CD4-positive, alpha-beta T cell treated with Interleukin-6 at 100 ng/mL for 8 hours (primary cell): ENCODE data around the gene TMEM31.

Source experiments
- DNase-seq: peaks from one replicate; pipeline ENCODE4 v3.0.0-alpha.2; 2020; ENCODE audit warnings: mixed read lengths, low spot score

The TMEM31 gene, protein sequence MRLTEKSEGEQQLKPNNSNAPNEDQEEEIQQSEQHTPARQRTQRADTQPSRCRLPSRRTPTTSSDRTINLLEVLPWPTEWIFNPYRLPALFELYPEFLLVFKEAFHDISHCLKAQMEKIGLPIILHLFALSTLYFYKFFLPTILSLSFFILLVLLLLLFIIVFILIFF

DNA sequence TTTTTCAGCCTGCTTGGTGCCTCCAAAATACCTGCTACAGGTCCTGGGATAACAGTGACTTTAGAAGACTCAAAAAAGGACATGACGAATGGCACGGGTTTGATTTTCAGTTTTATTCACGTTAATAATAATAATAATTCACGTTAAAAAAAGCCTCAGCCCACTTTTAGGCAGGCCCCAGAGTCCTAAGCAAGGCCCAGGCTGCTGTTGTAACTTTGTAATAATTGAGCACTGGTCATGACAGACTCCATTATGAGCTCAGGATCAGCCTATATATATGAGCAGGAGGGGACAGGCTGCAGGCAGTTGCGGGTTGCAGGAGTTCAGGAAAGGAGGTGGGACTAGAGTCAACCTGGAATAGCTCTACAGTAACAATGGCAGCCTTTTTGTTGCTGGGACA, at the start of gene TMEM31:
TMEM31 (plus strand) TSS at position 301 of the 400 bp plus-strand sequence. CDS start 1,350 bp downstream, outside the sequence.
- no peak for DNase-seq

DNA sequence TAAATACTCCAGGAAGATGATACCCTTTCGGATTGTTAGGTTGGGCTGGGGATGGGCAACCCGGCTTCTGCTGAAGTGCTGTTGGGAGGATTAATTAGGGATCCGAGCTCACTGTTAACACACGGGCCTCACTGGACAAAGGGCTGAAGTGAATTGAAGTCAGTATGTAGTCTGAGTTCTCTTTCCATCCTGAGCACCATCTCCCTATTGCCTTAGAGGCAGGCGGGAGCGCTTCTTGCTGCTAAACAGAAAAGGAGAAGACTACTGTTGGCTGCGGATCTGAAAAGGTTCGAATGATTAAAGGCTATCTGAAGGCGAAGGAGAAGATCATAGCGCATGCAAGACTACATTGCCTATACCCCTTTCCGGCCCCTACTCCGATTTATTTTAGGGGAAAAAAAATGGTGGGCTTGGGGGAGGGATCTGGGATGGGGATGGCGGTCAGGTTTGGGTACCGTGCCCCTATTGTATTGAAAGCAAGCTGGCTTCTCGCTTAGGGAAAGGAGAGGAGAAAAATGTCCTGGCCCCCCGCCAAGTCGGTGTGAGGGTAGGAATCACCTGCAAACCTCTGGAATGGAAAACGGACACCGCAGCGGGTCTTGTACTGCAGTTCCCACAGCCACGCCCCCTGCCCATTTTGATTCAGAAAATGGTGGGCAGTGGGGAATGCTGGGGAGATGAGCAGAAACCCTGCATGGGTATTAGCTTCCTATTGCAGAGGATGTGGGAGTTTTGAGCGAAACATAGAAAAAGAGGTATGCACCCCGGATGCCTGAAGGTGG, 46.5 kb upstream of the TMEM31 start:
- no peak for DNase-seq

DNA sequence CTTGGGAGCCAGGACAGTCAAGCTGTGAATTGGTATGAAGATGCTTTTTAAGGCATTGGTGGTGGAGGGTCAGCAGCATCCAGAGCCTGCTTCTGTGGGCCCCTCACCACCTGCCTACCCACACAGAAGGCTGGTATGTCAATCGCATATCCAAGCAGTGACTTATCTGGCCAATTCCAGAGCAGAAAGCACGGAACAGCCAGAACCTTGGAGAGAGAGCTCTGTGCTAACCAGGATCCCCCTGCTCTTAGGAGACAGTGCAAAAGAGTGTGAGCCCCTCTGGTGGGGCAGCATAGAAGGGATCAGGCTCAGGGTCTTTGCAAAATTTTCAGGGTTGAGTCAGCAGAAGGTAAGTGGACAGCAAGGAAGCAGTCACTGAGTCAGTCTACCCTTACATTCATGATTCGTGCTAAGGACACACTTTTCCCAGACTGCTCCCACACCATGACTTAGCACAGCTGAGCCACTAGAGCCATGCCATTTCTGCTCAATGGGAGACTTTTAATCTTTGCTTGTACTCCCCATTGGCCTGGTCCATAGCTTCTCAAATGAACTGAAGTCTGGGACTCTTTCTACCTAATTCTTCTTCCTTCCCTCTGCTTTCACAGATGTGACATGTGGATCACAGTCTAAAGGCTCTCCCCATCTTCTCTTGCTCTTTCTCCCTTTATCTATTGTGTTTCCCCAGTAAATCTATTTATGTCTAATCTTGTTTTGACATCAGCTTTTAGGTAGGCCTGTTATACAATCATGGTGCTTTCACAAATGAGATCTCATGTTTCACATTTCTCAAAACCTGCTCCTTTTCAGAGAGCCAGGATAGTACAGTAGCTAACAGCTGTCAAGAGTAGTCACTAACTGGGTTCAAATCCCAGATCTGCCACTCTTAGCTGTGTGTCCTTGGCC, 44.3 kb upstream of the TMEM31 start:
- DNase-seq: no peak

DNA sequence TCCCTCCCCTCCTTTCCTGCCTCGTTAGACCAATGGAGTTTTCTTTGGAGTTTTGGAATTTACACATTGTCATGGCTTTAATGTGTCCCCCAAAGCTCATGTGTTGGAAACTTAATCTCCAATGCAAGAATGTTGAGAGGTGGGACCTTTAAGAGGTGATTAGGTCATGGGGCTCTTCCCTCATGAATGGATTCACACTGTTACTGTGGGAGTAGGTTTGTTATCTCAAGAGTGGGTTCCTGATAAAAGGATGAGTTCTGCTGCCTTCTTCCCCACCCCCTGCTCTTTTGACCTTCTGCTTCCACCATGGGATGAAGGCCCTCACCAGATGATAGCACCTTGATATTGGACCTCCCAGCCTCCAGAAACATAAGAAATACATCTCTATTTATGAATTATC, 41.0 kb upstream of the TMEM31 start:
- no peak for DNase-seq

DNA sequence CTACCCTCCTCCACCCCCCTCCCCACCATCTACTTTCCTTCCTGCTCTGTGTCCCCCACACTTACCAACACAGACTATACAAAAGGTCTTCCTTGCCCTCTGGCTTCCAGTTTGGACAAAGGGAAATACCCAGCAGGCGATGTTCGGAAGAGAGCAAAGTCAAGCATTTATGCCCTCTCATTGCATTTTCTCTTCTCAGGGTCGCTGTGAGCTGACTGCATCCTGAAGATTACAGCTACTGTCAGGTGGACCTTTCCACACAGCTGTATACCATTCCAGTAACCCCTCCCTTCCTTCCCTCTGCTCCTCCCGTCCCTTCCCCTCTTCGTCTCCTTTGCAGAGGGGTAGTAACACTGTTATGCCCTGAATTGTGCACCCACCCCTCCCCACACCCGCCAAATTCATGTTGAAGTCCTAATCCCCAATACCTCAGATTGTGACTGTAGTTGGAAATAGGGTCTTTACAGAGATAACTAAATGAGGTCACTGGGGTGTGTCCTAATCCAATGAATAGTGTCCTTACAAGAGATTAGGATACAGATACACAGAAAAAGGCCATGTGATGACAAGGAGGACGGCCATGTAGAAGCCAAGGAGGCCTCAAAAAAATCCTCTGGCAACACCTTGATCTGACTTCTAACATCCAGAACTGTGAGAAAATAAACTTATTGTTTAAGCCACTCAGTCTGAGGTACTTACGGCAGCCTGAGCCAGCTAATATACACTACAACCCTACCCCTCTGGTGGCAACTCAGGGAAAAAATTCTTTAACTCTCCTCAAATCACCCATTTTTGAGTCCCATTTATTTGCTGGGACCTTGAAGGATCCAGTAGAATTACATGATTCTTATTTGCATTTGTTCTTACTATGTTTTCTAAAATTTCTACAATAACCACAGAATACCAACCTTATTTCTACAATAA, 35.9 kb upstream of the TMEM31 start:
- no peak for DNase-seq

DNA sequence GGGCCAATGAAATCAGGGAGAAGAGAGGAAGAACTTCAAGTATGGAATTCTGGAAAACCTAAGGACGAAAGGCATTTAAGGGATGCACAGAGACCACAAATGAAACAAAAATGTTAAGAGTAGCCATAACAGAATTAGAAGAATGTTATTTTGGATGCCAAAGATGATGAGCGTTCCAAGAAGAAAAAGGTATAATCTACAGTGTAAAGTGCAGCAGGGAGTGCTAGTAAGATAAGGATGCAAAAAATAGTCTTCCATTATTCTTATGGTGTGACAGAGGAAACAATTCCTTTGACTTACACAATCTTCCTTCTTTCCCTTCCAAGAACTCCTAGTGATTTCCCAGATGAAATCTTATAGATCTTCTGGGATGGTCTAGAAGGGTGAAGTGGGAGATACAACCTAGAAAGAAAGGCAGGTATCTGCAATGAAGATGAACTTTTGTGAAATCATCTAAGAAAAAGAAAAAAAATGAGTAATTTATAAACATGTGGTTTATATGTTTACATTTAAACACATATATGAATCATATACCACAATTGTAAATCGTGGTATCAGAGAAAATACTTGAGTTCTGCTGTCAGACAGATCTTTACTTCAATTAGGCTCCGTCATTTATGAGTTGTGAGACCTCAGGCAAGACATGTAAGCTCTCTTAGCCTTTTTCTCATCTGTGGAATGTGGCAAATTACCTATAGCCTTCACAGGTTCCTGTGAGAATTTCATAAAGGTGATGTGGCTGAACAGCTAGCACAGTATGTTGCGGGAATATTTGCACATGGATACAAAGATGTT, 32.3 kb upstream of the TMEM31 start:
- no peak for DNase-seq

DNA sequence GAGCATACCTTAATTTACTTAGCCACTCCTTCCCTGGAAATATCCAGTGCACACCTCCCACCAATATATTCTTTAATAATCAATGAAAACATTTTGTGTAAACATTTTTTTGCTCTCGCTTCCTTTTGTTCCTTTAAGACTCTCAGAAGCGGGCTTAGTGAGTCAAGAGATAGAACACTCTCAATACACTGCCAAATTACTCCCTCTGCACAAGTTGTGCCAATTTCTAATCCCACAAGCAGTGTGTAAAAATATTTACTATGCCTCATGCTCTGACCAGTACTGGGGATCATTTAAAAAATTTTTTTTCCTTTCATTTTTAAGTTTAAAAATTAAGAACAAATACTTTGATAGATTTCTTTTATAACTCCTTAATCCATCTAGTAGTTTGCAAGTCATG, 29.3 kb upstream of the TMEM31 start:
- no peak for DNase-seq

DNA sequence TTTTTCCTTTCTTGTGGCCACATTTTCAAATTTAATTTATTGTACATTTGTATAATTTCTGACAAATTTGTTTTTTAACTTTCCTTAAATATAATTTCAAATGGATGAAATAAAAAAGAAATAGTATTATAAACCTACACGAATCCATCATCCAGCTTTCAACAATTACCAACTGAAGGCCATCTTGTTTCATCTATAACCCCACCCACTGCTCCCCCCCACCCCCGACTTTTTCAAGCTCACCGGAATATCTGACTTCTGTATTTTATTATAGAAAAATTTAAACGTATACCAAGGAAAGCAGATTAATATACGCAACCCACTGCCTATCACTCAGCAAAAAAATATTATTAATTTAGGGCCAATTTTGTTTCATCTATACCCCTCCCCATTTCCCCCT, 25.3 kb upstream of the TMEM31 start:
- DNase-seq: no peak

DNA sequence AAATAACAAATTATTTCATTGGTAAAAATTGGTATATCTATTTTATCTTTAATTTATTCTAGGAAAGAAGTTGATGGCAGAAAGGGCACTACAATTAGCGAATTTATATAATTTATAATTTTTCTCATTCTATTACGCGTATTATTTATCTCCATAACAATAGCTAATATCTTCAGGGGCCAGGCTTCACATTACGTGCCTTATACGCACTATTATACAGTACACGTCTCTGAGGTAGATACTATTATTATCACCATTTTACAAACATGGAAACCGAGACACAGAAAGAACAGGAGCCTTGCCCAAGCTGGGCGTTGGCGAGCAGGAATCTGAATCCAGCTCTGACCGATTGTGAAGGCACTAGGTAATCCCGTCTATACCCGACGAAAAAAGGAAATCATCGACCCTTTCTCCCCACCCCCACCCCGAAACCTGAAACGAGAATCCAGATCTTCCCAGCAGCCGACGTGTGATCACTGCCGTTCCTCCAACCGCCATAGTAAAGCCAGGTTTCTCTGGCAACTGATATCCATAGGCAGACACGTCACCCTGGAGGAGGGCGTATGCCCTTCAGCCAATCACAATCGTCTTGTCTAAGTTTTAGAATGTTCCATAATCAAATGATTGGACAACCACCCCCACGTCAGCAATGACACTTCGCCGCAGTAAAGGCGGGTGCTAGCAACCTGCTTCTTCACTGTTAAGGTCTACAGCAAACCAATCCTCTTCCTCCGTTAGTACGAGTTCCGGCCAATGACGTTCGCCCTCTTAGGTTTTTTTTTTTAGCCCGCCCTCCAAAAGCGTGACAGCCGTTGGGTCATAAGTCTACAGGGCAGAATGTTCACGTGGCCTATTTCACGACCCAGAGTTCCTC, 24.3 kb upstream of the TMEM31 start, which contains the start of gene MORF4L2:
MORF4L2 (minus strand) TSS at position 501 of the 874 bp plus-strand sequence. CDS start 9,672 bp downstream, outside the sequence.
- peak; percentile 91 for DNase-seq

DNA sequence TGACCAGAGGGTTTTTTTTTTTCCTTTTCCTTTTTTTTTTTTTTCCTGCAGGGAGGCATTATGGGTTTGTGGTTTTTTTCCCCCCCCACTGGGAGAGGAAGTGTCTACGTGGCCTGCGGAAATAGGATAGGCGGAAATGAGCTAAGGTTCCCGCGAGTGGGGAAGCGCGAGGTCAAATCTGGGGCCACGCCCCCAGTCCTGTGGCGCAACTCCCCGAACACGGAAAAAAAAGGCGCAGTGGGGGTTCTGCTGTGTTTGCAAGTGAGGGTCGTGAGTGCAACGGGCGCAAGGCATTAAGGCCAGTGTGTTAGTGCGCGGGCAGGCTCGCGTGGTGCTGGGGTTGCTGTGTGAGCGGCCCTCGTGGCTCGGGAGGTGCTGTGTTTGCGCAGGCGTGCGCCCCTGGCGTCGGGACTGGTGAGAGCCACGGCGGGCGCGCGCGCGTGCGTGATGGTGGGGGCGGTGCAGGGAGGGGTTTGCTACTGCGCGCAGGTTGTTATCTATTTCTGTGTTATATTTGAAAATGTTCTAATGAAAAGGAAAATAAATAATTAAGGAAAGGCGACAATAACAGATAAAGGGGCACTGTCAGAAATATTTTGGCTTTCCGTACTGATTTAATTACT, 23.5 kb upstream of the TMEM31 start:
- peak; percentile 85 for DNase-seq

DNA sequence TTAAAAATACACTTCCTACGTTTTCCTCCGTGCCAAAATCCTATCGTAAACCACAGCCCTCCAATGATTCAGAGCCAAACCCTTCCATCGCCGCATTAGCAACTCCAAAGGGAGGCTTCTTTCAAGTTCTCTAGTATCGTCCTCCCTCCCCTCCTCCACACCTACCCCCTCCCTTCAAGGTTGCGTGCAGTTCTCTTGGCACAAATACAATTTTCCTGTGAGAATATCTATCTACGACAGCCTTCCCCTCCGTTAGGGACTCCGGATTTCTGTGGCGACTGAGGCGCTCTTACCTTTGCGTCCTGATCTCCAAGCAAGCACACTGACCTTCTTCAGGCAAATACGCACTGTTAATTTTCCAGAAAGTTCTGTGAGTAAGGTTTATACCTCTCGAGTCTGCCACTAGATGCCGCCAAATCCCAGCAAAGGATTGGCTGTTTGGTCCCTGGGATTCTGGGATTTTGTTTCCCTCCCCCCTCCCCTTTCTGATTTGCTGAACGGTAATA, 23.0 kb upstream of the TMEM31 start:
- DNase-seq: peak; percentile 37

DNA sequence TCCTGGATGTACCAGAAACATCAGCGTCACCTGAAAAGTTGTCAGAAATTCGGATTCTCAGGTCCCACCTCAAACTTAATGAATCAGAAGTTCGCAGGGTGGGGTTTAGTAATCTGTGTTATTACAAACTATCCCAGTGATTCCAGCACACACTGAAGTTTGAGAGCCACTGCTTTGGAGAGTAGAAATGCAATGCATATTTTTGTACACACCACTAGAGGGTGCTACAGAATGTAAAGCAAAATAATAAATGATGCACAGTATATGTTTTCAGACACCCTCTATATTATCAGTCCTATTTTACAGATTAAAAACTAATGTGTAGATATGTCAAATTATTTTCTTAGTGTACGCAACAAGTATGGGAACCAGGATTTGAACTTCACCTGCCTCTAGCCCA, 21.8 kb upstream of the TMEM31 start:
- DNase-seq: peak; percentile 20

DNA sequence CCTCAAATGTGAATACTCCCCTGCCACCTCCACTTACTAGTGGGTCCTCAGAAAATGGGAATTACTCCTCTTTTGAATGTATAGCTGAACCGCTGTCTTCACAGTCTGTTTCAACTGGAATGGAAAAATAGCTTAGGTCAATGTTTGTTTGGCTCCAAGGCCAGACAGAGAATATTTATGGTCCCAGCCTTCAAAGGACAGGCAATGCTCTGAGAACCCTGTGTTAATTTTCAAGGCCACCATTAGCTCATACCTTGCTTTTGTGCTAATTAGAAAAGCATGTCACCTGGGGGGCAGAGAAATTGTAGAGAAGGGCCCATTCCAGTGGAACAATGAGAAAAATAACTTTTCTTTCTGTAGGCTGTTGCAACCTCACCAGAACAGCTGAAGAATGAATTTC, 19.6 kb upstream of the TMEM31 start:
- no peak for DNase-seq

DNA sequence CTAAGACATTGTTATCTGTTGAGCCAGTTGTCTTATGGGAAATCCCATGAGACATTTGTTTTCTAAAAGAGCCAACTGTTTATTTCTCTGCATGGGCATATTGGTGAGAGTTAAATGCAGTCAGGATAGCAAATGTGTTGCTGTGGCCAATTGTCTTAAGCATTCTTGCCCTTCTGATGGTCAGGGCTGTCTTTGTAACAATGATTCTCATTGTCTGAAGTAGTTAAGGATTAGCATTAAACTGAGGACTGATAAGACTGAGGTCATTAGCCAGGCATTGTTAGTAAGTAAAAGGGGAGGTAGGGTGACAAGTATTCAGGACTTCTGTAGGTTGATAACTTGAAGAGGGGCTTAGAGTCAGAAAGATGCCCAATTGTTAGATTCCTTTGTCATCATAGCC, 13.0 kb upstream of the TMEM31 start:
- no peak for DNase-seq

DNA sequence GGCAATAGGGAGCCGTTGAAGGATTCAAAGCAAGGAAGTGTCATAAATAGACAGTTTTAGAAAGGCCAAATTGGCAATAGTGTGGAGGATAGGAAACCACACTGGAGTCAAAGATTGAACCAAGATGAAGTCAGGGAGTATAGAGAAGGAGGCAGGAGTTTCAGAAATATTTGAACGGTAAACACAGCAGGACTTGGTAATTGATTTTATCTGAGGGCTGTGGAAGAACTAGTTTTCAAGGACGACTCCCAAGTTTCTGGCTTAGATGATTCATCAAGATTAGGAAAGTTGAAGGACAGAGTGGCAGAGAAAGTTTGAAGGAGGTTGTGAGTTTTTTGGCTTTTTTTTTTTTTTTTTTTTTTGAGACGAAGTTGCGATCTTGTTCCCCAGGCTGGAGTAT, 11.5 kb upstream of the TMEM31 start:
- DNase-seq: no peak

DNA sequence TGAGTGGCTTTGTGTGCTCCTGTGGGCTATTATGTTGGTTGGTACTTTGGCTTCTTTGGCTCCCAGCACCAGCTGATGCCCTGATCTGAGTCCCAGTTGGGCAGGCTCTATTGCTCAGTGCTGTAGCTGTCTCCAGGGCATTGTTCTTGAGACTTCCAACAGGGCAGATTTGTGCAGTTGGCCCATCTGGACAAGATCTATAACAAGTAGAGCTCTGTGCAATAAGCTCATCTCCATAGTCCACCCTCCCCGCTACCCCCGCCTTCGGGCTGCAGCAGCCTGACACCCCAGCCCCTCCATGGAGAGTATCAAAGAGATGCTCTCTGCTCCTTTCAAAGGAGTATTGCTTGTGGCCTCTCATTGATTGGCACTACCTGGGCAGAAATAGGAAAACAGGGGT, 5.8 kb upstream of the TMEM31 start:
- DNase-seq: no peak

DNA sequence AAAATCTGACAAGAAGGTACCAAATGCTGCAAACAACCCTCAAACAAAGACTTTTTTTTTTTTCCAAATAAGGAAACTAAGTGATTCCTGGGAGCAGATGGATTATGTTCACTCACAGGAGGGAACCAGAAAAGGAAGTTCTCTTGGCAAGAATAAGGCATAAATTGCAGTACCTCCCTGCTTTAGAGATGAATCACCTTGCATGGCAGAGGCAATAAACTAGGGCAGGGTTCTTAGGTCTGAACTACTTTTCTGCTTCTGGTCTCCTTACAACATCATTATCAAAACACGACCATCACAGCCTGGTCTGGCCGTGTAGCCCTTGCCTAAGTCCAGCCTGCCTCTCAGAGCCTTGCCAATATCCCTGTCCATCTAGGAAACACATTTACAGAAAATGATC, 6.3 kb downstream of the TMEM31 start:
- DNase-seq: no peak

DNA sequence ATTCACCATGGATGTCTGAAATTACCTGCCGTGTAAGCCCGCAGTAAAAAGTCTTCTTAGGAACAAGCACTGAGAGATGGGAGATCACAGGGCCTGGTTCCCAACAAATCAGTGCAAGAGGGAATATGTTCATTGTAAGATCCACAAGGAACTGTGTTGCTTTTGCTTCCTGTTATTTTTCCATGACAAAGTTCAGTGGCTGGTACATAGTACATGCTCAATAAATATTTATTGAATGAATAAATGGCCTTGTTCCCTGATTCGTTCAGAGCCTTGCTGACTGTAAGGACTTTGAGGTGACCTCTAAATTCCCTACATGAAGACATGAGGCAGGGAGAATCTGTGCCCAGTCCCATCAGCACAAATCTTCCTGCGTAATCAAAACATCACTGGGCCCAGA, 7.4 kb downstream of the TMEM31 start:
- no peak for DNase-seq

DNA sequence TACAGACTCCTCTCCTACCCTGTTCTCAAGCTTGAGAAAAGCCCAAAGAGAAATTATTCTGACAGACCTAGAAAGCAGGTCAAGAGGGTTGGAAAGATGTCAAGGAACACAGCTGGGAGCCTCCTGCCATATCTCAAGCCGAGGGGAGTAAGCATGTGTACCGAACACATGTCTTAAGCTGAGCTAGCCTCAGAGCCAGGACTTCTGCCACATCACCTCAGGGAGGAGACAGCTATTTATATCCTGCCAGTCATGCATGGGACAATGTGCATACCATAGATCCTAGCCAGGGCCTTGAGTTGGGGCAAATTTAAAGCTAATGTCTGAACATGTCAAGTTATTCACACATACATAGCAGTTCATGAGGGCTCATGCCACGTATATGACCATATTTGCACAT, 11.8 kb downstream of the TMEM31 start:
- no peak for DNase-seq
